ENCODE results near the gene ADGRE2.
"Not testable (repeated sequence)": the region's sequence is repeated elsewhere in the genome, so short reads cannot be mapped to it uniquely, and the experiment has no call there.

The ADGRE2 gene

GRCh38 chr19:14779151-14779550 lies 791 bp upstream of the ADGRE2 start:
- 64 to 76% methylated on average over 4 to 5 of the region's 5 CpGs for WGBS, 2 experiments
- H3K4me3 ChIP-seq (ENCODE audit: insufficient read depth, low read depth, low read length), result no peak overlapping the region
- no peak overlapping the region for H3K27ac ChIP-seq (ENCODE audit: insufficient read depth, low read depth, low read length, poor library complexity, severe bottlenecking)
- no peaks in the 10 kb centered on the region for H3K9me3 ChIP-seq (ENCODE audit: control insufficient read depth, low read length)
- peaks cover 3% of the 10 kb centered on the region for H3K27me3 ChIP-seq (ENCODE audit: control insufficient read depth, insufficient read depth, low read length, poor library complexity, severe bottlenecking)
- no peaks in the 10 kb centered on the region for H3K36me3 ChIP-seq (ENCODE audit: control insufficient read depth, insufficient read depth, low read length)
- no peaks in the 10 kb centered on the region for H3K4me1 ChIP-seq (ENCODE audit: control insufficient read depth, insufficient read depth, low read length)

DNA sequence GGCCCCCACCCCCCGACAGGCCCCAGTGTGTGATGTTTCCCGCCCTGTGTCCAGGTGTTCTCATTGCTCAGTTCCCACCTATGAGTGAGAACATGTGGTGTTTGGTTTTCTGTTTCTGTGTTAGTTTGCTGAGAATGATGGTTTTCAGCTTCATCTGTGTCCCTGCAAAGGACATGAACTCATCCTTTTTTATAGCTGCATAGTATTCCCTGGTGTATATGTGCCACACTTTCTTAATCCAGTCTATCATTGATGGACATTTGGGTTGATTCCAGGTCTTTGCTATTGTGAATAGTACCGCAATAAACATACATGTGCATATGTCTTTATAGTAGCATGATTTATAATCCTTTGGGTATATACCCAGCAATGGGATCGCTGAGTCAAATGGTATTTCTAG lies 715 bp downstream of the ADGRE2 start:
- not testable (repeated sequence) for H3K27ac ChIP-seq (ENCODE audit: insufficient read depth, low read depth, low read length, poor library complexity, severe bottlenecking); H3K36me3 ChIP-seq (ENCODE audit: control insufficient read depth, insufficient read depth, low read length); H3K4me1 ChIP-seq (ENCODE audit: control insufficient read depth, insufficient read depth, low read length); H3K9me3 ChIP-seq (ENCODE audit: control insufficient read depth, low read length); H3K4me3 ChIP-seq (ENCODE audit: insufficient read depth, low read depth, low read length); H3K27me3 ChIP-seq (ENCODE audit: control insufficient read depth, insufficient read depth, low read length, poor library complexity, severe bottlenecking)
- 73 to 91% methylated on average over 1 to 2 of the region's 4 CpGs for WGBS, 2 experiments

DNA sequence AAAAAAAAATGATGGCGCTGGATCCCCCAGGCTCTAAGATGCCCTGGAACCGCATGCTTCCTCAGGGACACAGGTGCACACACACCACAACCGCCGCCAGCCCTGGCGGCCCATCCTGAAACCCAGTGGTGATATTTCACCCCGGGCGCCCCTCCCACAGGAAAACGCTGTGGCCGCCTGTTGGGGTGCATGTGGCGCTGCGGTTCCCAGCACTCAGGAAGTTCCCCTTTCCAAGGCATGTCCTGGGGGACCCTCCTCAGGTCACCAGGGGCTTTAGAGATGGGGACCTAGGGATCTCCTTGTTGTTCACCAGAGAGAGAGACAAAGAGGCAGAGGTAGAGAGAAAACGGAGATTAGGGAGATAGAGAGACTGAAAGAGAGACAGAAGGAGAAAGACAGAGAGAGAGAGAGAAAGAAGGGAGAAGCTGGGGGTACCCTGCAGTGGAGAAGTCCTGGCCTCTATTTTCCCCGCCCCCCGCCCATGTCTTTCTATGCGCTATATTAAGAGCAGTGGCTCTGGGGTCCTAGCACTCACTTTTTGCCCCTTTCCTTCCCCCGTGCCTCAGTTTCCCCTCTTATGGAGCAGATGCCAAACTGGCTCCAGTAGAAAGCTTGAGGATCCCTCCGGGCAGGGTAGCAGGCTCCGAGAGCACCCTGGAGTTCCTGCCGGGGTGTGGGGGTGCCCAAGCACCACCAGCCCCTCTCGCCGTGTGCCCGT lies 2.3 kb downstream of the ADGRE2 start:
- Histone ChIP-seq H3K27ac (ENCODE audit: insufficient read depth, low read depth, low read length, poor library complexity, severe bottlenecking) (no peak overlapping the region), H3K4me1 (ENCODE audit: control insufficient read depth, insufficient read depth, low read length) (no peaks in the 10 kb centered on the region), H3K36me3 (ENCODE audit: control insufficient read depth, insufficient read depth, low read length) (no peaks in the 10 kb centered on the region), H3K9me3 (ENCODE audit: control insufficient read depth, low read length) (no peaks in the 10 kb centered on the region), H3K4me3 (ENCODE audit: insufficient read depth, low read depth, low read length) (no peak overlapping the region), H3K27me3 (ENCODE audit: control insufficient read depth, insufficient read depth, low read length, poor library complexity, severe bottlenecking) (peaks cover 3% of the 10 kb centered on the region)
- 63 to 66% methylated on average over 21 to 22 of the region's 22 CpGs for WGBS, 2 experiments

- H3K36me3 ChIP-seq (ENCODE audit: control insufficient read depth, insufficient read depth, low read length); H3K9me3 ChIP-seq (ENCODE audit: control insufficient read depth, low read length); H3K4me1 ChIP-seq (ENCODE audit: control insufficient read depth, insufficient read depth, low read length); H3K27me3 ChIP-seq (ENCODE audit: control insufficient read depth, insufficient read depth, low read length, poor library complexity, severe bottlenecking); H3K4me3 ChIP-seq (ENCODE audit: insufficient read depth, low read depth, low read length); H3K27ac ChIP-seq (ENCODE audit: insufficient read depth, low read depth, low read length, poor library complexity, severe bottlenecking): not testable (repeated sequence)
- WGBS, 2 experiments, result 74 to 77% methylated on average over 8 of the region's 8 CpGs
Observed at GRCh38 chr19:14775326-14775725, 3.0 kb downstream of the ADGRE2 start.

GRCh38 chr19:14774373-14774772 lies 4.0 kb downstream of the ADGRE2 start:
- WGBS, 2 experiments, result 73 to 74% methylated on average over 9 to 10 of the region's 10 CpGs
- H3K27ac ChIP-seq (ENCODE audit: insufficient read depth, low read depth, low read length, poor library complexity, severe bottlenecking), result no peak overlapping the region
- H3K9me3 ChIP-seq (ENCODE audit: control insufficient read depth, low read length), result no peaks in the 10 kb centered on the region
- peaks cover 3% of the 10 kb centered on the region for H3K27me3 ChIP-seq (ENCODE audit: control insufficient read depth, insufficient read depth, low read length, poor library complexity, severe bottlenecking)
- no peak overlapping the region for H3K4me3 ChIP-seq (ENCODE audit: insufficient read depth, low read depth, low read length)
- no peaks in the 10 kb centered on the region for H3K36me3 ChIP-seq (ENCODE audit: control insufficient read depth, insufficient read depth, low read length)
- H3K4me1 ChIP-seq (ENCODE audit: control insufficient read depth, insufficient read depth, low read length), result no peaks in the 10 kb centered on the region

- WGBS, 2 experiments, result 79% methylated on average over 4 to 8 of the region's 9 CpGs
- H3K4me3 ChIP-seq (ENCODE audit: insufficient read depth, low read depth, low read length); H3K36me3 ChIP-seq (ENCODE audit: control insufficient read depth, insufficient read depth, low read length); H3K4me1 ChIP-seq (ENCODE audit: control insufficient read depth, insufficient read depth, low read length); H3K27me3 ChIP-seq (ENCODE audit: control insufficient read depth, insufficient read depth, low read length, poor library complexity, severe bottlenecking); H3K27ac ChIP-seq (ENCODE audit: insufficient read depth, low read depth, low read length, poor library complexity, severe bottlenecking); H3K9me3 ChIP-seq (ENCODE audit: control insufficient read depth, low read length): not testable (repeated sequence)
Observed at GRCh38 chr19:14773722-14774121, 4.6 kb downstream of the ADGRE2 start.

- Histone ChIP-seq H3K27me3 (ENCODE audit: control insufficient read depth, insufficient read depth, low read length, poor library complexity, severe bottlenecking) (peaks cover 3% of the 10 kb centered on the region), H3K4me1 (ENCODE audit: control insufficient read depth, insufficient read depth, low read length) (no peaks in the 10 kb centered on the region), H3K9me3 (ENCODE audit: control insufficient read depth, low read length) (no peaks in the 10 kb centered on the region), H3K4me3 (ENCODE audit: insufficient read depth, low read depth, low read length) (no peak overlapping the region), H3K36me3 (ENCODE audit: control insufficient read depth, insufficient read depth, low read length) (no peaks in the 10 kb centered on the region), H3K27ac (ENCODE audit: insufficient read depth, low read depth, low read length, poor library complexity, severe bottlenecking) (no peak overlapping the region)
- 80 to 82% methylated on average over 3 of the region's 7 CpGs for WGBS, 2 experiments
Observed at GRCh38 chr19:14772995-14773394, 5.4 kb downstream of the ADGRE2 start.

- H3K9me3 ChIP-seq (ENCODE audit: control insufficient read depth, low read length), result no peaks in the 10 kb centered on the region
- WGBS, 2 experiments, result 81% methylated on average over 8 of the region's 8 CpGs
- H3K4me3 ChIP-seq (ENCODE audit: insufficient read depth, low read depth, low read length), result no peak overlapping the region
Observed at GRCh38 chr19:14772467-14772866, 5.9 kb downstream of the ADGRE2 start.

DNA sequence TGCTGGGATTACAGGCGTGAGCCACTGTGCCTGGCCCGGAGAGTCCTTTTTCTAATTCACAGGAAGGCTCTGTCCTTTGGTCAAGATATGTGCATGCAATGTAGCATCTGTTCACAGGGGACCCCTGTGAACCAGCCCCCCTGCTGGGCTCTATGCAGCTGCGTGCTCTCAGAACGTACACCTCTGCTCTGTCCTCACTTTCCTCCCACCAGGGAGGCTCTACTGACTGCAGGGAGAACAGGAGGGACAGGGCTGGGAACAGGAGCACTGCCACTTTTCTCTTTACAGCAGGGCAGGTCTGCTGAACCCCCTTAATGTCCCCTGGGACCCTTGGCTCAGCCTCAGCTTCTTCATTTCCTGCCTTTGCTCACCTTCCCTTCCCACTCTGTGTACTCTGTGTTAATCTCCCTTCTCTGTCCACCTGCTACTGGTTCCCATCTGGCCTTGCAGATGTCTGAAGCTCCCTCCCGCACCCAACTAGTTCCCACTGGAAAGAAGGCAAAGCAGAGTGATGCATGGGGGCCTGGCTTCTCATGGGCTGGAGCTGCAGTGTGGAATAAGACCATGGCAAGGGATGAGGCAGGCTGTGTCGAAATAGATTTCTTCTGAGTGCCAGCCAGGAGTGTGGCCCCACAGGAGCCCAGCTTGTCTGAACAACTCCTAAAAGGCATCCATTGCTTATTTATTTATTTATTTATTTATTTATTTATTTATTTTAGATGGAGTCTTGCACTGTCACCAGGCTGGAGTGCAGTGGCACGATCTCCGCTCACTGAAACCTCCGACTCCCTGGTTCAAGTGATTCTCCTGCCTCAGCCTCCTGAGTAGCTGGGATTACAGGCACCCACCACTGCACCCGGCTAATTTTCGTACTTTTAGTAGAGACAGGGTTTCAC lies 7.2 kb downstream of the ADGRE2 start:
- H3K27me3 ChIP-seq (ENCODE audit: control insufficient read depth, insufficient read depth, low read length, poor library complexity, severe bottlenecking), result peaks cover 1% of the 10 kb centered on the region
- H3K4me1 ChIP-seq (ENCODE audit: control insufficient read depth, insufficient read depth, low read length), result no peaks in the 10 kb centered on the region
- no peaks in the 10 kb centered on the region for H3K9me3 ChIP-seq (ENCODE audit: control insufficient read depth, low read length)
- H3K4me3 ChIP-seq (ENCODE audit: insufficient read depth, low read depth, low read length), result no peak overlapping the region
- WGBS, 2 experiments, result 77 to 79% methylated on average over 11 of the region's 11 CpGs
- H3K27ac ChIP-seq (ENCODE audit: insufficient read depth, low read depth, low read length, poor library complexity, severe bottlenecking), result no peak overlapping the region
- H3K36me3 ChIP-seq (ENCODE audit: control insufficient read depth, insufficient read depth, low read length), result no peaks in the 10 kb centered on the region

More at GRCh38 chr19:14772467-14772866, 5.9 kb downstream of the ADGRE2 start:
- H3K36me3 ChIP-seq (ENCODE audit: control insufficient read depth, insufficient read depth, low read length), result no peaks in the 10 kb centered on the region
- H3K27ac ChIP-seq (ENCODE audit: insufficient read depth, low read depth, low read length, poor library complexity, severe bottlenecking), result no peak overlapping the region
- no peaks in the 10 kb centered on the region for H3K4me1 ChIP-seq (ENCODE audit: control insufficient read depth, insufficient read depth, low read length)
- peaks cover 3% of the 10 kb centered on the region for H3K27me3 ChIP-seq (ENCODE audit: control insufficient read depth, insufficient read depth, low read length, poor library complexity, severe bottlenecking)

GRCh38 chr19:14770136-14770535 lies 8.2 kb downstream of the ADGRE2 start:
- H3K4me1 ChIP-seq (ENCODE audit: control insufficient read depth, insufficient read depth, low read length), result no peaks in the 10 kb centered on the region
- 58 to 61% methylated on average over 5 of the region's 5 CpGs for WGBS, 2 experiments
- no peak overlapping the region for H3K27ac ChIP-seq (ENCODE audit: insufficient read depth, low read depth, low read length, poor library complexity, severe bottlenecking)

More at GRCh38 chr19:14770136-14770535, 8.2 kb downstream of the ADGRE2 start:
- H3K36me3 ChIP-seq (ENCODE audit: control insufficient read depth, insufficient read depth, low read length), result no peaks in the 10 kb centered on the region
- no peaks in the 10 kb centered on the region for H3K27me3 ChIP-seq (ENCODE audit: control insufficient read depth, insufficient read depth, low read length, poor library complexity, severe bottlenecking)
- no peak overlapping the region for H3K4me3 ChIP-seq (ENCODE audit: insufficient read depth, low read depth, low read length)
- H3K9me3 ChIP-seq (ENCODE audit: control insufficient read depth, low read length), result no peaks in the 10 kb centered on the region

Data from ectodermal cell (in vitro differentiated cells).